Hair follicular keratinocyte (primary cell): ENCODE measurements around the gene LIG1. TPM values are rescaled to one million over a fixed set of nuclear protein-coding genes. Genes with fewer than 3 reads are reported as not detected.

ENCODE experiments used
- total RNA-seq: library from RNA; depleted of rRNA; stranded (reverse); fragments of >200 nt; gene quantifications from 2 replicates; pipeline ENCODE4 v1.2.3, GENCODE V29; 2015

The LIG1 gene
- total RNA-seq: 30.8 and 66.1 TPM in 2 replicates

GRCh38 chr19:48169939-48170803 lies at the start of gene LIG1, which contains the start of gene ZSWIM9:
TSS of gene LIG1 (minus strand) at chr19:48170344. CDS start at chr19:48165566, 4,778 bp downstream.
TSS of gene ZSWIM9 (plus strand) at chr19:48170680. CDS start at chr19:48171803, 1,123 bp downstream.

GRCh38 chr19:48110350-48110966 lies 59.7 kb downstream of the LIG1 start, which contains the start of gene PLA2G4C:
TSS of gene PLA2G4C (minus strand) at chr19:48110817. CDS start at chr19:48106529, 4,288 bp downstream.

Other genes starting within 250 kb of the LIG1 start
- not detected in 2 replicates for gene BSPH1, start 178.2 kb downstream of the LIG1 start, total RNA-seq
- not detected in 2 replicates for gene ELSPBP1, start 175.7 kb downstream of the LIG1 start, total RNA-seq
- not detected in 2 replicates for gene CABP5, start 126.3 kb downstream of the LIG1 start, total RNA-seq
- gene PLA2G4C, start 59.5 kb downstream of the LIG1 start, total RNA-seq: 0.70 and 0.99 TPM in 2 replicates
- 1.7 and 2.3 TPM in 2 replicates for gene ZSWIM9, start 336 bp upstream of the LIG1 start, total RNA-seq
- gene CARD8, start 85.6 kb upstream of the LIG1 start, total RNA-seq: 4.9 and 5.2 TPM in 2 replicates
- gene ZNF114, start 99.7 kb upstream of the LIG1 start, total RNA-seq: 0.72 and 1.7 TPM in 2 replicates
- 54.1 and 100.0 TPM in 2 replicates for gene EMP3, start 155.2 kb upstream of the LIG1 start, total RNA-seq
- 4.1 and 4.7 TPM in 2 replicates for gene TMEM143, start 193.6 kb upstream of the LIG1 start, total RNA-seq
- not detected in 2 replicates for gene SYNGR4, start 194.0 kb upstream of the LIG1 start, total RNA-seq
- 135 and 149 TPM in 2 replicates for gene KDELR1, start 221.2 kb upstream of the LIG1 start, total RNA-seq
- 0.16 TPM in 1 of 2 replicates, not detected in the other for gene GRIN2D, start 223.3 kb upstream of the LIG1 start, total RNA-seq